RPMI8226 (cell line): ENCODE results near the gene PRR9.

ENCODE experiments used
- DNase-seq: peaks from one replicate; pipeline ENCODE4 v3.0.0-alpha.2; 2015

The PRR9 gene

DNA sequence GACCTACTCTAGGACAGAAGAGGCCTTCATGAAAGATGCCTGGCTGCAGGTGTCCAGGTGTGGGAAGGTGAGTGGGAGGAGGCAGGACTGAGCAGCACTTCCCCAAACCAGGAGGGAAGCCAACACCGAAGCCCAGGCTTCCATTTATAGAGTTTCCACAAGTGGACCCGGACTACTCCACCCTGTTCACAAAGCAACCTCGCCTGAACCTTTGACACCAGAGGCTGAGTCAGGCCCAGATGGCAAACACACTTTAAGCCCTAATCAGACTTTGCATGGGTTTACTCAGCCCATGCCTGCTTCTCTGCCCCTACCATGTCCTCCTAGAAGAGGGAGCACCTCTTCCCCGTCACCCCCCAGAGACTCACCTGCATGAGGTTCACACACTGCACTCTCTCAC, 14.0 kb downstream of the PRR9 start:
- no peak for DNase-seq

DNA sequence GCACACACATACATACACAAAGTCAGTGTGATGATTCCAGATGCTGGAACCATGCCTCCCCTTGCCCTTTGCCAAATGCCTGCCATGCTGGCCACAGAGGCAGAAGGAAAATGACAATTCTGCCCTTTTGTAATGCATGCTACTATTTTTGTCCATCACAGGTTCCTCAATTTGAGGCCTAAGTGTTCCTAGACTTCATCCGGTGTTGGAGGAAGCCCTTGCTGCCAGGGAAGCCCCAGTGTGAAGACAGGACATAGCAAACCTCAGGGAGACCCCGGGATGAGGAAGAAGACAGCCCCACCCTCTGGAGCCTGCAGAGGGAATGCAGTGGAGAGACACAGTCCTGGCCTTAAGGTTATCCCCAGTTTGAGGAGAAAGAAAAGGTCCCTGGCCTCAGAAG, 14.4 kb downstream of the PRR9 start:
- DNase-seq = no peak

DNA sequence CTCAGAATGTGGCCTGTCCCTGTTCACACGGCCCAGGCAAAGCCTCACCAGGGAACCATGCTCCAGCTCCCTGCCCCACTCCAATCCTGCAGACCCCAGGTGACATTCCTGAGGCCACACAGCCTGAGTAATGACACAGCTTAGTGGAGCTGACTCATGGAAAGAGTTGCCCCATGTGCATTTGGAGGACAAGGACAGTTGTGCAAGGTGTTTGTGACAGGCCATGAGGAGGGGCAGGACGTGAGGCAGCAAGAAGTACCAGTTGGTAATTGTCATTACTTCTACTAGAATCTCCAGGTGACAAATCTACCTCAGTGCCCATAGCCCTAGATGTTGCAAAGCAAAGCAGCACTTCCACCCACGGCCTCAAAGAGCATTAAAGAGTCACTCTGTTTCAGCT, 15.2 kb downstream of the PRR9 start:
- no peak for DNase-seq

DNA sequence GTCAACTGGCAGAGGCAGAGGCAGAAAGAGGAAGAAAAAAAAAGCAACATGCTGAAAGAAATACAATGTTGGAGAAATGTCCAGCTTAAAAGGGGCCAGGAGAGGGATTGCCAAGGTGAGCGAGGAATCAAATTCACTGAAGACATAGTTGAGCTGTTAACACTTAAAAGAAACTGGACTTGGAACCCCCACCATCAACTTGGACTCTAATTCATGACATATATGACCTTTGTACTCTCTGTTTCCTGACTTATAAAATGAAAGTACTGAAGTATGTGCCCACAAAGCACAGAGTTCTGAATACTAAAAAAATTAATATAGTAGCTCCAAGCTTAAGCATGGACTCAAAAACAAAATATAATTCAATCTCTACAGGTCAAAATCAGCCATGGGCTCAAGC, 16.1 kb downstream of the PRR9 start:
- DNase-seq = no peak

DNA sequence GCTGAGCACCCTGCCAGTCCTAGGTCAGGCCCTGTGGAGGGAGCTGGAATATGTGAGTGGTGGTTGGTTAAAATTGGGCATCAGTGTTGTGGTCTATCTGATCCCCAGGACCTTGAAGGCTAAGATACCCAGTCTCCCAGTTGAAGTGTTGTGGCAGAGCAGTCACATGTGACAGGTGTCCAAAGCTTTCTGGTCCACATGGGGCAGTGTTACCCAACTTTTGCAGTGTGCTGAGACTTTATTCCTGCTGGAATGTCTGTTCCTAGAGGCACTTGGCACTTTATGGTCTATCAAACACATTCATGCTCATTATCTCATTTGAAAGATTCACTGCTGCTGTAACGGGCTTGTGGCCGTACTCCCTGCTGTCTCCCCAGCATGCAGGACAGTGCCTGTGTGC, 21.1 kb downstream of the PRR9 start:
- DNase-seq = no peak

DNA sequence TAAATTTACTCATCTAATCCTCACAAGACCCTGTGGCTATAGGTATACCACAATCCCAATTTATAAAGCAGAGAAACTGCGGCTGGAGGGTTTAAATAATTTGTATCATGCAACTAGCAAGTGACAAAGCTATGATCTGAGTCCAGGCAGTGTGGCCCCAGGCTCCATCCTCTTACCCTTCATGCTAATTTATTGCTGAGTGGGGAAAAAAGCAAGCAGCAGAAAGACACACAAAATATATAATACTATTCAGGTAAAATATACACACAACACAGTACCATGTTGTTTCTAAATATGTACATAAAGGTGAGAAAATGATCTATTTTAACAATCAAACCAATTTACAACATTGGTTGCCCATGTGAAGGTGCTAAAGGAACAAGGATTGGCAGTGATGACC, 24.8 kb downstream of the PRR9 start:
- DNase-seq = no peak

DNA sequence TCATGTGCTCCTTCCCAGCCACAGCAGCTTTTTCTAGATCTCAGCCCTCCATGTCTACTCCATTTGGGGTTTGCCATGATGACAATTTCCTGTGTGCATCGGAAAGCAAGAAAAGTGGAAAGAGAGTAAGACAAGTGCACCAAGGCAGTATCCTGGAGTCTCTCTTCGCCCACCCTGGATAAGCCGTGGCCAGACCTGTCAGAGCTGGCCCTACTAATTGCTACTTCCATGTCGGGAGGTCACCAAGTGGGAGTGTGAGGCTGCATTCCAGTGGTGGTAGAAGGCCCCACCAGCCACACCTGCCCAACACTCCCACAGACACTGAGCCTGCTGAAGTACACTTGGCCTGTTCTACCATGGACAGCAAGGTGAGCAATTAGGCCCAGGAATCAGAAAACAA, 28.1 kb downstream of the PRR9 start:
- DNase-seq = no peak

DNA sequence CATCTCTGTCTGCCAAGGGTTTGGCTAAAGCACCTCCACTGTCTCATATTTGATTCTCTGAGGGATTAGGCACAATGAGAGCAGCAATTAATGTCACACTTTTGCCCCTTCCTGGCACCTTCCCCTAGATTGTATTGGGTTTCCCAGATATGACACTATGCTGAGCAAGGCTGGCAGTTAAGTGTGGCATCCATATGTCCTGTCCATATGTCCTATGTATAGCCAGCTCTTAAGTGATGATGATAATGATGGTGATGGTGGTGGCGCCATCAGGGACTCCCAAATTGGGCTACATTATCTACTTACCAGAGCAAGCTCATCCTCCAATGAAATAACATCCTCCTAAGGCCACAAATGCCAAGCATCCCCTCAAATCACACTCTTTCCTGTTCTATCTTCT, 28.6 kb downstream of the PRR9 start:
- no peak for DNase-seq

DNA sequence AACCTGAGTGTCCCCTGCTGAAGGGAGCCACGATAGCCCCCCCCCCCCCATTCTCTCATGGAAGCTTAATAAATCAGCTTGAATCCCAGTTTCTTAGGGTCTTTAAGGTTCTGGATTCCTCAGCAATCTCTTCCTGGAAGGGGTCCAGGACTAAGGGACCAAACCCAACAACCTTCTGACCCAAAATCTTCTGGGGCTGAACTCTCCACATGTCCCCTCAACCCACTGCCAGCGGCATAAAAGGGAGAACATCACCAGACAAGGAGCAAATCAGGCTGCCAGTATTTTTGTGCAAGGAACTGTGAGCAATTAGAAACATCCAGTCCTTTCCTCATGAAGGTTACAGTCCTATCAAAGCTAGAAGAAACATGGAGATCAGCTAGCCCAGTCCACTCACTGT, 29.4 kb downstream of the PRR9 start:
- no peak for DNase-seq

DNA sequence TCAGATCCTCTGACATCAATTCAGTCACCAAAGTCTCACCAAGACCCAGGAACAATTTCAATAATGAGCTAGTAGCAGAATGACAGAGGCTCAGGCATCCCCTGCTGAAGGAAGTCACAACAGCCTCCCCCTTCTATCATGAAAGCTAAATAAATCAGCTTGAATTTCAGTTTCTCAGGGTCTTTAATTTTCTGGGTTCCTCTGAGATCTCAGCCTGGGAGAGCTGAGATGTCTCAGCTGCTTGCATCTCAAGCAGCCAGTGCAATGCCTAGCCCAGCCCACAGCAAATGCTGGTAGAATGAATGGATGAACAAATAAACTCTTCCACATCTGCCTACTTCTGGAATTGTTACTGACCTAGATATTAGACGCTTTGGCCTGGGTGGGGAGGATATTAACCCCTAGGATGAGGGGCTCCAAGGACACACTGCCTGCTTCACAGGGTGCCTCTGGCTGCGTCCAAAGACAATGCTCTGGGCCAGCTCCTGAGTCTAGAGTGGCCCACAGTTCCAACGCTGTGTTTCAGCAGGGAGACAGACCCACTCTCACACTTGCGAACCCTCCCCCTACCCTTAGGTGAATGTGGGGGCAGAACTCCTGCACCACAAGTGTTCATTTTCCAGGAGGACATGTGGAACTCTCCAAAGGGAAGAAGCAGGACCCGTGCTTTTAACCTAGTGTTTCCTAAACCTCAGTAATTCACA, 30.9 kb downstream of the PRR9 start:
- DNase-seq = no peak

DNA sequence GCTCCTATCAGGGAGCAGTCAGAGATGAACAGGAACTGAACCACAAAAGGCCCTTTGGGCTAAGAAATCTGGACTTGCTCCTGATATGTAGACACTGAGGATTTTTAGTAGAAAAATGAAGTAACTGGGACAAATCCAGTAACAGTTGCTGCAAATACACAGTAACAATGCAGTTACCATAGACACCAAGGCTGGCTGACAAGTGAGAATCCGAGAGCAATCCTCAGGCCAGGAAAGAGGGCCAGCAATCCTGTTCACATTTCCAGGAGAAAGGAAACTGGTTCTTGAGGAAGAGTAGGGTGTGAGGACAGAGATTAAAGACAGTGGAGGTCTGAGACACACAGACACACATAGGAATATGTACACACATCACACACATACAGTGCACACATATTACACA, 32.8 kb downstream of the PRR9 start:
- no peak for DNase-seq

DNA sequence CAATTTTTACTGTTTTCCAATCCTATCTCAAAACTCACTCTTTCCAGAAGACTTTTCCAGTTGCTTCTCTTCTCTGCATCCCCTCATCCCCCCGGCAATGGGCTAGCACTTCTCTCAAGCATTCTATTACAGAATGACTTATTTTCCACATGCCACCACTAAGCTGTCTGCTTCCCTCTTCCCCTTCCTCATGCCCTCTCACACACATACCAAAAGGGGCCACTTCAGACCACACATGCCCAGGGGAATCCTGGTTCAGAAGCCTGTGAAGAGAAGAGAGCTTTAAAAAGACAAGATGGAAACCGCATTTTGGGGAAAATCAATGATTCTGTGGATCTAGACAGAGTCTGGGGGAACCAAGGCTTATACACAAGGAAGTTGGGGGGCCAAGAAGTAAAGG, 33.7 kb downstream of the PRR9 start:
- no peak for DNase-seq

DNA sequence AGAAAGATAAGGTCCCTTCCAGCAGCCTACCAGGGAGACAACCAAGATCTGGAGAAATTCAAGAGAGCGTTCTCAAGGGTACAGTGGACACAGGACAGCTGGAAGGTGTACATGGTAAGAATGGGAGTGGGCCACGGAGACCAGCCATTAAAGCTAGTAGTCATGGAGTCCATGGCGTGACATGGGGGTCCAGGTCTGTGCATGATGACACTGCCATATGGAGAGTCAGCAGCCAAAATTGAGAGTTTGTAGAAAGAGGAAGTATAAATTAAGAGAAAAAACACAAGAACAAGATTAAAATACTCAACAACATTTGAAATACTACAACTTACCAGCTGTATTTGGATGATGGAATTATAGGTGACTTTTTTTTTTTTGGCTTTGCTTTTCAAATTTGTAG, 34.2 kb downstream of the PRR9 start:
- no peak for DNase-seq

DNA sequence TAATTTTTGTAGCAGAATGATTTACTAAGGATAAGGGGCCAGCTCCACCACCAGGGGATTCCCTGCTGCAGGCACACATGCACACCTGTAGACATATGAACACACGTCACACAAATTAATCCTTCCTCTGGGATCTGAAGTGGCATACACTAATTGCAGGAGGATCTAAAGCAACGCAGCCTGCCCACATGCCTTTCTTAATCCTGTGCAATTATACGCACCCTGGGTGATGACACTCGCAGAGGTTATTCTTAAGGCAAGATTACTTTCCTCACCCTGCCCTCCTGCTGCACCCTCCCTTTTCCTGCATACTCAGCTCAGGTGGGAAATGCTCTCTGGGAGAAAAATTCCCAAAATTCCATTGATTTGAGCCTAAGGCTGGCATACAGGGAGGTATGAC, 34.6 kb downstream of the PRR9 start:
- DNase-seq = no peak

DNA sequence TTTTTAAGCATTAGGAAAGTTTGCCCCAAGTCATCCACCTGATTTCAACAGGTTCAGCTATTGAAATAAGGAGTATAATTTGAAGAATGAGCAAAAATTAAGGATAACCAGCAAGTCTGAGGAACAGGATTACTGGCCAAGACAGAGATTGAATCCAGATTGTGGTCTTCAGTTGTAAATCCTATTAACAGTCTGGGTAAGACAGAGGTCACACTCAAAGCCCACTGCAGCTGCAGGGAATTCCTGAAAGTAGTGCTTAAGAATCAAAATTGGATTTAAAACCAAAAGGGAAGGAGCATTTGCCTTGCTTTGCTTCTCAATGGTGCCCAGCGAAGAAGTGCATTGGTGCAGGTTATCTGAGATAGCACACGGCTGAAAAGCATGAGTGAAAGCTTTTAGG, 35.7 kb downstream of the PRR9 start:
- no peak for DNase-seq

DNA sequence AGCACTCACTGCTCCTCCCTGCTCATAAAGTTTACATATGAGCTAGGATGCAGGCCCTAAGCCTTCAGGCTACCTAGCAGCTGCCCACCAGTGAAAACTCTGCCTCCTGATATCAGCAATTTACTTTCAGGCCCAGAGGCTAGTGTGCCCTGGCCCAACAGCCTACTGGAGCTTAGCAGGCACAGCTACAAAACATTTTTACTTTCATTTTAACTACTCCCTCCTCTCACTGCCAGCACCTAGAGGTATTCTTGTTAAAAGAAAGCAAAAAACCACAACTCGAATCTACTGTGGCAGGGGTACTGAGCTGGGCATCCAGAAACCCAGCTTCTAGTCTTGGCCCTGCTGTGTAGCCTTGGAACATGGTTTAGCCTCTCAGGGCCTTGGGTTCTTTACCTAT, 36.3 kb downstream of the PRR9 start:
- DNase-seq = no peak

DNA sequence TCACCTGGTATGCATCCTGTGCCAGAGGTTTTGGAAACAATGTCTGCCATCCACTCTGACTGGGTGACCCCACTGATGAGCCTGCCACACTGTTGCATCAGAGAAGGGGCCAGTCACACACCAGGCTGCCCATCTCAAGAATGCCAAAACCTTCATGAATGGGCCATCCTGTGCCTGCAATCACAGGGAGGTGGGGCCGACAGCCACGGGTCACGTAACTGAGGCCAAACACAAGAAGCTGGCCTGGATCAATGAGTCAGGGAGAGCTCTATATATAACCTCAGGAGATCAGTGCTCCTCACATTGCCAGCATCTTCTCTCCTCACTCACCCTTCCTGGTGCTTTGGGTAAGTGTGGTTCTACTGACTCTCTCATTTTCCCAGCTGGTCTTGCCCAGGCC, 42.0 kb downstream of the PRR9 start, which contains the start of gene LORICRIN:
Gene LORICRIN (plus strand): TSS at position 301 of the 400 bp plus-strand sequence. CDS start 1,263 bp downstream, outside the sequence.
- no peak for DNase-seq

DNA sequence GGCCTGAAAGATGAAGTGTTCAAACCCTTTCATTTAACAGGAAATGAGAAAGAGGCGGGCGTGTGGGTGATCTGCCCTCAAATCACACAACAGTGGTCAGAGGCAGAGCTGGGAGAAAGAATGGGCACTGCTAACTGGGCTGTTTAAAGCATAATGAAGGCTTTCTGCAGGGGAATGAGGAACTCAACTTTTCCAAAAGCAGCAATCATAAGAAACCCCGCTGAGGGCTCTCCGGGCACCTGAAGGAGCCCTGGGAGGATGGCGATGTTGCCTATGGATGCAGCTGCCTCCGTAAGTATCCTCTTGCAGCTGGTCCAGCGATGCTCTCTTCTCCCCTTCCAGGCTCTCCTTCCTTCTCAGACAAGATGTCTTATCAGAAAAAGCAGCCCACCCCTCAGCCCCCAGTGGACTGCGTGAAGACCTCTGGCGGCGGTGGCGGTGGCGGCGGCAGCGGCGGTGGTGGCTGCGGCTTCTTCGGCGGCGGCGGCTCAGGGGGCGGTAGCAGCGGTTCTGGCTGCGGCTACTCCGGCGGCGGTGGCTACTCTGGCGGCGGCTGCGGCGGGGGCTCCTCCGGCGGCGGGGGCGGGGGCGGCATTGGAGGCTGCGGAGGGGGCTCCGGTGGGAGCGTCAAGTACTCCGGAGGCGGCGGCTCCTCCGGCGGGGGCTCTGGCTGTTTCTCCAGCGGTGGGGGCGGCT, 43.3 kb downstream of the PRR9 start:
- DNase-seq = no peak

DNA sequence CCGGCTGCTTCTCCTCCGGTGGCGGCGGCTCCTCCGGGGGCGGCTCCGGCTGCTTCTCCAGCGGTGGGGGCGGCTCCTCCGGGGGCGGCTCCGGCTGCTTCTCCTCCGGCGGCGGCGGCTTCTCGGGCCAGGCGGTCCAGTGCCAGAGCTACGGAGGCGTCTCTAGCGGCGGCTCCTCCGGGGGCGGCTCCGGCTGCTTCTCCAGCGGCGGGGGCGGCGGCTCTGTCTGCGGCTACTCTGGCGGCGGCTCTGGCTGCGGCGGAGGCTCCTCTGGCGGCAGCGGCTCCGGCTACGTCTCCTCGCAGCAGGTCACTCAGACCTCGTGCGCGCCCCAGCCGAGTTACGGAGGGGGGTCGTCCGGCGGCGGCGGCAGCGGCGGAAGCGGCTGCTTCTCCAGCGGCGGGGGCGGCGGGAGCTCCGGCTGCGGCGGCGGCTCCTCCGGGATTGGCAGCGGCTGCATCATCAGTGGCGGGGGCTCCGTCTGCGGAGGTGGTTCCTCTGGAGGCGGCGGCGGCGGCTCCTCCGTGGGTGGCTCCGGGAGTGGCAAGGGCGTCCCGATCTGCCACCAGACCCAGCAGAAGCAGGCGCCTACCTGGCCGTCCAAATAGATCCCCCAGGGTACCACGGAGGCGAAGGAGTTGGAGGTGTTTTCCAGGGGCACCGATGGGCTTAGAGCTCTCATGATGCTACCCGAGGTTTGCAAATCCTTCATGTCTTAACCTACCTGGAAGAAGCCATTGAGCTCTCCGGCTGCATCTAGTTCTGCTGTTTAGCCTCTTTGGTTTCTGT, 44.1 kb downstream of the PRR9 start:
- DNase-seq = no peak

DNA sequence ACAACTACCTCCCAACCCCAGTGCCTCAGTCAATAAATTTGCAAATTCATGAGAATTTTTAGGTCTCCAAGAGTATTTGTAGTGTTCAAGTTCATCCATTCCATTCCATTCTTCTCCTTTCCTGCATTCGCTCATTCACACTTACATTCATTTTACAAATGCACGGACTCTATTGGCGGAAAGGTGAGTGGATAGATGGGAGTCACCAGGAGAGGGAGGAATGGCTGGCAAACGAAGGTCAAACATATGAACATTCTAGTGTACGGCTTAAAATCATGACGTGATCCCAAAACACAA, 44.6 kb downstream of the PRR9 start:
- no peak for DNase-seq

DNA sequence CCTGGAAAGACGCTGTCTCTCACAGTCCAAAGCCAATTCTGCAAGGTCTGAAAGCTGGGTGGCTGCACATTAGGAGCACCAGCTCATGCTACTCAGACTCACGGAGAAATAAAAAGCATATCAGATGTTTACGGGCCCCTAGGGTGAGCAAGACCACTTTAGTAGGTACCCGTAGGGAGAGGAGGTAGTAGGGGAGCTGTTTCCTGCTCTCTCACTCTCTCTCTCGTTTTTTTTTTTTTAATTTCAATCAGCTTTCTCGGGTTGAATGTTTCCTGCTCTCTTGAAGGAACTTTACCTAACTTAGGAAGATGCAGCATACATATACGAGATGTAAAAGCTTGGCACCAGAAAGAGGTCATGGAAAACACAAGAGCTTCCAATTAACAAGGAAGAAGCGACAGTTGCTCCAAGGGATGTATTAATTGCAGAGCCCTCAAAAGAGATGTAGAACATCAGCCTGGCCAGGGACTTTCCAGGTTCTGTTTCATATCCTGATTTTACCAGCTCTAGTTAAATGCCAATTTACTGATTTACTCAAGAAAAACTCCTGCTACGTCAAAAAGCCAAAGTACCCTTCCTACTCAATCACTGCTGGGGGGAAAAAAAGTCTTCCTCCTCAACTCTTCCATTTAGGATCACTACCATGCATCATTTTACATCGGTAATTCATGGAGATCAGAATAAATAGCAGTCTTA, 45.2 kb downstream of the PRR9 start:
- DNase-seq = no peak

DNA sequence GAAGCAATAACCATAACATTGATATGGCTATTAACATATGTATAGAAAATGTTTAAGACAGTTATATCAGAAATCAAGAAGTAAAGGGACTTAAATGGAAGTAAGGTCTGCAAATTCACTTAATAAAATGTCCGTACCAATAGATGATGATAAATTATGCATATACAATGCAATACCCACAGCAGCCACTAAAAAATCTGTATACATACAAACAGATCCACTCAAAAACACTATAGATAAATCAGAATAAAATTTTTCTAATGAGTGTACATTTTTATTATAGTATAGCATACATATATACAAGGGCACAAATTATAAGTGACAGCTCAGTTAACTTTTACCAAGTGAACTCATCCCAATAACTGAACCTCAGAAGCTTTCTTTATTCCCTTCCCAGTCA, 48.1 kb downstream of the PRR9 start:
- no peak for DNase-seq
